Osteoblast (primary cell): ENCODE data around the gene MYB. TPM values are rescaled to one million over a fixed set of nuclear protein-coding genes. Genes with fewer than 3 reads are reported as not detected.

ENCODE experiments used
- DNase-seq: peaks from one replicate; pipeline ENCODE4 v3.0.0; 2011; ENCODE audit warnings: low spot score, mixed read lengths; ENCODE audit not compliant: insufficient read length; ENCODE audit errors: missing footprints
- H2AFZ ChIP-seq: 2 replicates; pipeline ENCODE4 v1.6.0; 2011; ENCODE audit warnings: mild to moderate bottlenecking, low read length
- H3K27ac ChIP-seq: 2 replicates; pipeline ENCODE4 v1.5.1; 2011; ENCODE audit warnings: mild to moderate bottlenecking, low read depth, low read length, moderate library complexity
- H3K27me3 ChIP-seq: 2 replicates; pipeline ENCODE4 v1.6.0; 2012; ENCODE audit warnings: mild to moderate bottlenecking, control low read depth, inconsistent platforms, low read length, moderate library complexity; ENCODE audit not compliant: insufficient read depth
- H3K36me3 ChIP-seq: 2 replicates; pipeline ENCODE4 v1.5.1; 2011; ENCODE audit warnings: mild to moderate bottlenecking, low read length, control low read depth, moderate library complexity; ENCODE audit not compliant: insufficient read depth
- H3K4me1 ChIP-seq: 2 replicates; pipeline ENCODE4 v1.5.1; 2011; ENCODE audit warnings: mild to moderate bottlenecking, low read length, control low read depth, moderate library complexity; ENCODE audit not compliant: insufficient read depth
- H3K4me2 ChIP-seq: 2 replicates; pipeline ENCODE4 v1.6.0; 2011; ENCODE audit warnings: mild to moderate bottlenecking, low read length; ENCODE audit not compliant: insufficient read depth
- H3K4me3 ChIP-seq: fragments of 200-600 bp; sonication (generic); 3 replicates; pipeline ENCODE4 v1.5.1; 2012; ENCODE audit warnings: mild to moderate bottlenecking, low read length, inconsistent platforms; ENCODE audit not compliant: insufficient read depth
- H3K79me2 ChIP-seq: 2 replicates; pipeline ENCODE4 v1.6.0; 2012; ENCODE audit warnings: mild to moderate bottlenecking, low read length, control low read depth, inconsistent platforms; ENCODE audit not compliant: insufficient read depth
- H3K9me3 ChIP-seq: 2 replicates; pipeline ENCODE4 v1.5.1; 2011; ENCODE audit warnings: low read depth, low read length, control low read depth
- H4K20me1 ChIP-seq: 2 replicates; pipeline ENCODE4 v1.6.0; 2012; ENCODE audit warnings: mild to moderate bottlenecking, low read length, control low read depth; ENCODE audit not compliant: insufficient read depth
- CTCF ChIP-seq: IDR thresholded peaks from 2 replicates; pipeline ENCODE4 v1.5.1; 2011; ENCODE audit warnings: mild to moderate bottlenecking, low read depth, low read length, moderate library complexity; ENCODE audit errors: extremely low read depth
- total RNA-seq: library from RNA; depleted of rRNA; stranded (reverse); fragments of >200 nt; gene quantifications from 2 replicates; pipeline ENCODE4 v1.2.3, GENCODE V29; 2012

The MYB gene
- total RNA-seq, 1 donor, result 0.36 TPM

- no peaks in the 10 kb centered on the region for H3K9me3 ChIP-seq
- no peak overlapping the region for H3K4me2 ChIP-seq
- no peaks in the 10 kb centered on the region for H4K20me1 ChIP-seq
- H3K27ac ChIP-seq, result no peak overlapping the region
- TF ChIP-seq CTCF, result no peak
- H3K36me3 ChIP-seq, result no peaks in the 10 kb centered on the region
- H3K27me3 ChIP-seq, result no peaks in the 10 kb centered on the region
- no peak overlapping the region for H2AFZ ChIP-seq
- no peak for DNase-seq
- H3K79me2 ChIP-seq, result no peaks in the 10 kb centered on the region
- peaks cover 24% of the 10 kb centered on the region for H3K4me1 ChIP-seq
- H3K4me3 ChIP-seq, result no peak overlapping the region
These were observed 30.2 kb downstream of the MYB start for GRCh38 chr6:135211306-135211702.

- Histone ChIP-seq H3K27me3 (no peaks in the 10 kb centered on the region), H3K36me3 (no peaks in the 10 kb centered on the region), H3K4me2 (peak overlapping the region; percentile 79), H4K20me1 (no peaks in the 10 kb centered on the region), H3K4me3 (peak overlapping the region; percentile 54), H3K79me2 (no peaks in the 10 kb centered on the region), H3K9me3 (no peaks in the 10 kb centered on the region), H3K4me1 (peaks cover 24% of the 10 kb centered on the region), H2AFZ (no peak overlapping the region), H3K27ac (peak overlapping the region; percentile 64)
- no peak for TF ChIP-seq CTCF
- peak; percentile 82 for DNase-seq
These were observed 31.1 kb downstream of the MYB start for GRCh38 chr6:135212020-135212806.

GRCh38 chr6:135212935-135213334 lies 31.8 kb downstream of the MYB start:
- peaks cover 24% of the 10 kb centered on the region for H3K4me1 ChIP-seq
- H3K79me2 ChIP-seq, result no peaks in the 10 kb centered on the region
- no peaks in the 10 kb centered on the region for H3K27me3 ChIP-seq
- H3K4me2 ChIP-seq, result peak overlapping the region; percentile 79
- H2AFZ ChIP-seq, result peak overlapping the region; percentile 77
- no peaks in the 10 kb centered on the region for H4K20me1 ChIP-seq
- TF ChIP-seq CTCF, result no peak
- peak overlapping the region; percentile 54 for H3K4me3 ChIP-seq
- H3K9me3 ChIP-seq, result no peaks in the 10 kb centered on the region
- H3K27ac ChIP-seq, result peak overlapping the region; percentile 64
- no peaks in the 10 kb centered on the region for H3K36me3 ChIP-seq
- no peak for DNase-seq

GRCh38 chr6:135213616-135214015 lies 32.5 kb downstream of the MYB start:
- Histone ChIP-seq H3K27me3 (no peaks in the 10 kb centered on the region), H3K4me1 (peaks cover 24% of the 10 kb centered on the region), H2AFZ (no peak overlapping the region), H3K9me3 (no peaks in the 10 kb centered on the region), H3K4me3 (no peak overlapping the region), H4K20me1 (no peaks in the 10 kb centered on the region), H3K4me2 (no peak overlapping the region), H3K27ac (no peak overlapping the region), H3K36me3 (no peaks in the 10 kb centered on the region), H3K79me2 (no peaks in the 10 kb centered on the region)
- no peak for TF ChIP-seq CTCF
- no peak for DNase-seq
